ENCODE data around the gene GPN3. TPM values are rescaled to one million over a fixed set of nuclear protein-coding genes. Genes with fewer than 3 reads are reported as not detected.

GPN3 gene
- total and polyA plus RNA-seq, 2 donors (not counting 1 experiment from before 2014, with no cell fraction given): 6.7 to 13.4 TPM

- no peaks in the 10 kb centered on the region for H3K27me3 Mint-ChIP-seq
These were observed 45.8 kb upstream of the GPN3 start for GRCh38 chr12:110513842-110514241.

GRCh38 chr12:110508071-110508586, 40.1 kb upstream of the GPN3 start:
- no peaks in the 10 kb centered on the region for H3K36me3 ChIP-seq (replicated peaks in 1 of 2; ENCODE audit: control extremely low read depth in 1 of 2, control insufficient read depth in 1 of 2, extremely low read depth in 1 of 2, insufficient read depth in 2 of 2, low read length in 1 of 2)
- TF ChIP-seq, protein P1, sequence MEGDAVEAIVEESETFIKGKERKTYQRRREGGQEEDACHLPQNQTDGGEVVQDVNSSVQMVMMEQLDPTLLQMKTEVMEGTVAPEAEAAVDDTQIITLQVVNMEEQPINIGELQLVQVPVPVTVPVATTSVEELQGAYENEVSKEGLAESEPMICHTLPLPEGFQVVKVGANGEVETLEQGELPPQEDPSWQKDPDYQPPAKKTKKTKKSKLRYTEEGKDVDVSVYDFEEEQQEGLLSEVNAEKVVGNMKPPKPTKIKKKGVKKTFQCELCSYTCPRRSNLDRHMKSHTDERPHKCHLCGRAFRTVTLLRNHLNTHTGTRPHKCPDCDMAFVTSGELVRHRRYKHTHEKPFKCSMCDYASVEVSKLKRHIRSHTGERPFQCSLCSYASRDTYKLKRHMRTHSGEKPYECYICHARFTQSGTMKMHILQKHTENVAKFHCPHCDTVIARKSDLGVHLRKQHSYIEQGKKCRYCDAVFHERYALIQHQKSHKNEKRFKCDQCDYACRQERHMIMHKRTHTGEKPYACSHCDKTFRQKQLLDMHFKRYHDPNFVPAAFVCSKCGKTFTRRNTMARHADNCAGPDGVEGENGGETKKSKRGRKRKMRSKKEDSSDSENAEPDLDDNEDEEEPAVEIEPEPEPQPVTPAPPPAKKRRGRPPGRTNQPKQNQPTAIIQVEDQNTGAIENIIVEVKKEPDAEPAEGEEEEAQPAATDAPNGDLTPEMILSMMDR (IDR thresholded peaks at IDR 0.05): no peak
- no peak for TF ChIP-seq EZH2 (IDR thresholded peaks at IDR 0.05; ENCODE audit: borderline replicate concordance, insufficient read depth, low read depth, low read length, poor library complexity, severe bottlenecking)
- no peaks in the 10 kb centered on the region for H3K79me2 ChIP-seq (ENCODE audit: control insufficient read depth, insufficient read depth, low read length)
- H3K4me3 Mint-ChIP-seq: no peak overlapping the region
- no CpG with 5 or more reads among the region's 4 CpGs for WGBS (ENCODE audit: insufficient coverage)
- no peak overlapping the region for H2AFZ ChIP-seq (ENCODE audit: insufficient read depth, low read depth, low read length, poor library complexity, severe bottlenecking)
- DNase-seq: no peak
- ATAC-seq (ENCODE audit: low read depth): no peak
- H3K27ac ChIP-seq (ENCODE audit: low read length in 2 of 2): no peak overlapping the region
- no peaks in the 10 kb centered on the region for H3K4me1 Mint-ChIP-seq
- no peaks in the 10 kb centered on the region for H3K9me3 ChIP-seq (ENCODE audit: control extremely low read depth in 1 of 3, control insufficient read depth in 2 of 3, insufficient read depth in 1 of 3, low read length in 2 of 3)
- POLR2A ChIA-PET: no interaction called here
- H3K27ac Mint-ChIP-seq: no peak overlapping the region
- no peak overlapping the region for H3K9ac ChIP-seq (ENCODE audit: low read length)
- no peaks in the 10 kb centered on the region for H3K27me3 ChIP-seq (replicated peaks in 1 of 4; ENCODE audit: control extremely low read depth in 1 of 4, control insufficient read depth in 3 of 4, insufficient read depth in 4 of 4, low read length in 3 of 4)
- no peaks in the 10 kb centered on the region for H3K4me1 ChIP-seq (ENCODE audit: control insufficient read depth in 2 of 2, insufficient read depth in 2 of 2, low read length in 2 of 2)
- intact Hi-C loops (cut with micrococcal nuclease): no loop called here
- H3K9me3 Mint-ChIP-seq (ENCODE audit: insufficient read depth): no peaks in the 10 kb centered on the region
- CTCF ChIA-PET: interaction anchor here (1.4 to 1.8 kb wide), 4 partner anchors 25 to 57 kb away, joined by 3 to 6 read pairs (median 4); partner anchors contain the start of gene FAM216A
- no peak overlapping the region for H3K4me3 ChIP-seq (ENCODE audit: control extremely low read depth in 1 of 5, extremely low read depth in 1 of 5, insufficient read depth in 1 of 5, low read depth in 2 of 5, low read length in 4 of 5)
- H3K4me2 ChIP-seq (replicated peaks; ENCODE audit: low read depth, low read length, poor library complexity, severe bottlenecking): no peak overlapping the region
- H4K20me1 ChIP-seq (ENCODE audit: control insufficient read depth, insufficient read depth, low read length, poor library complexity, severe bottlenecking): no peaks in the 10 kb centered on the region
- H3K27me3 Mint-ChIP-seq: no peaks in the 10 kb centered on the region

More at GRCh38 chr12:110513842-110514241, 45.8 kb upstream of the GPN3 start:
- Histone ChIP-seq H3K27ac (ENCODE audit: low read length in 2 of 2) (no peak overlapping the region), H3K4me3 (ENCODE audit: control extremely low read depth in 1 of 5, extremely low read depth in 1 of 5, insufficient read depth in 1 of 5, low read depth in 2 of 5, low read length in 4 of 5) (no peak overlapping the region), H4K20me1 (ENCODE audit: control insufficient read depth, insufficient read depth, low read length, poor library complexity, severe bottlenecking) (no peaks in the 10 kb centered on the region), H2AFZ (ENCODE audit: insufficient read depth, low read depth, low read length, poor library complexity, severe bottlenecking) (no peak overlapping the region), H3K27me3 (replicated peaks in 1 of 4; ENCODE audit: control extremely low read depth in 1 of 4, control insufficient read depth in 3 of 4, insufficient read depth in 4 of 4, low read length in 3 of 4) (no peaks in the 10 kb centered on the region), H3K9ac (ENCODE audit: low read length) (no peak overlapping the region), H3K4me2 (replicated peaks; ENCODE audit: low read depth, low read length, poor library complexity, severe bottlenecking) (no peak overlapping the region), H3K79me2 (ENCODE audit: control insufficient read depth, insufficient read depth, low read length) (no peaks in the 10 kb centered on the region), H3K4me1 (ENCODE audit: control insufficient read depth in 2 of 2, insufficient read depth in 2 of 2, low read length in 2 of 2) (no peaks in the 10 kb centered on the region), H3K9me3 (ENCODE audit: control extremely low read depth in 1 of 3, control insufficient read depth in 2 of 3, insufficient read depth in 1 of 3, low read length in 2 of 3) (no peaks in the 10 kb centered on the region), H3K36me3 (replicated peaks in 1 of 2; ENCODE audit: control extremely low read depth in 1 of 2, control insufficient read depth in 1 of 2, extremely low read depth in 1 of 2, insufficient read depth in 2 of 2, low read length in 1 of 2) (no peaks in the 10 kb centered on the region)
- H3K4me1 Mint-ChIP-seq: no peaks in the 10 kb centered on the region
- intact Hi-C loops (cut with micrococcal nuclease): loop anchor here (2.0 kb wide), 1 partner anchor 57 kb away; no protein-coding TSS in a partner anchor
- H3K27ac Mint-ChIP-seq: no peak overlapping the region
- TF ChIP-seq, protein P1 (IDR thresholded peaks at IDR 0.05): no peak
- TF ChIP-seq EZH2 (IDR thresholded peaks at IDR 0.05; ENCODE audit: borderline replicate concordance, insufficient read depth, low read depth, low read length, poor library complexity, severe bottlenecking): no peak
- ATAC-seq (ENCODE audit: low read depth) (no peak), DNase-seq (no peak)
- ChIA-PET CTCF (interaction anchor here (0.6 to 8.2 kb wide), 17 partner anchors 10 to 374 kb away, joined by 3 to 138 read pairs (median 6); partner anchors contain the start of genes ARPC3 and RAD9B), POLR2A (interaction anchor here (0.7 kb wide), 1 partner anchor 19 kb away, joined by 3 read pairs; no protein-coding TSS in a partner anchor)
- no peak overlapping the region for H3K4me3 Mint-ChIP-seq
- WGBS (ENCODE audit: insufficient coverage): 73% methylated on average over 3 of the region's 6 CpGs
- no peaks in the 10 kb centered on the region for H3K9me3 Mint-ChIP-seq (ENCODE audit: insufficient read depth)
